ENCODE measurements around the gene WWC1.
A peak's percentile ranks its signal among the peaks of the same experiment; 100 is the strongest.

The WWC1 gene

GRCh38 chr5:168291342-168291963, at the start of gene WWC1:
TSS of gene WWC1 (plus strand) at chr5:168291645. CDS start at chr5:168292153, 508 bp downstream.
- DNase-seq (ENCODE audit: low read depth): no peak

GRCh38 chr5:168244838-168245559, 46.4 kb upstream of the WWC1 start:
- no peak for DNase-seq (ENCODE audit: low read depth)

DNA sequence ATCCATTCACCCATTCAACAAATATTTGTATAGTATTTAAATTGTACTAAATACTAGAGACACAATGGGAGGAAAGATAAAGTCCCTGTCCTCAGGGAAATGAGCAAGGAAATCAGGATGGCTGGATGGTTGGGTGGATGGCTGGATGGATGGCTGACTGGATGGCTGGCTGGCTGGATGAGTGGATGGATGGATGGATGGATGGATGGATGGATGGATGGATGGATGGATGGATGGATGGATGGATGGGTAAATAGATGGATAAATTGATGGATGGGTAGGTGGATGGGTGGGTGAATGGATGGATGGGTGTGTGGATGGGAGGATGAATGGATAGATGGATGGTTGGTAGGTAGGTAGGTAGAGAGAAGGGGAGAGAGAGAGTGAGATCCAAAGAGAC, 41.5 kb upstream of the WWC1 start:
- no peak for DNase-seq (ENCODE audit: low read depth)

DNA sequence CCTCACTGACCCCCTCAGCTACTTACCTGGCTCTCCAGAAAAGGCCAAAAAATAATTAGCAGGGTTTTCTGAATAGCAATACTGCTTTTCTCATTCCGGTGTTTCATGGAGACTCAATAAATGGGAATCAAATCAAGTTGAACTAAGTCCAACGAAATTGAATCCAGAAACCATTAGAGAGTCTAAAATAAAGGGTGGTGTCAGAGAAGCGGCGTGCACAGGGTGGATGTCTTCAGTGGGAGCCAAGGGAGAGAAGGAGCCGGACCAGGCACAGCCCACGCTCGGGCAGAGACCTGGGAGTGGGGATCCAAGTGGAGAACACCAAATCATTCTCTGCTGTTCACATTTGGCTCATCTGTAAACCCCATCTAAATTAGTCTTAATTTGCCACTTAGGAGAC, 40.2 kb upstream of the WWC1 start:
- no peak for DNase-seq (ENCODE audit: low read depth)

DNA sequence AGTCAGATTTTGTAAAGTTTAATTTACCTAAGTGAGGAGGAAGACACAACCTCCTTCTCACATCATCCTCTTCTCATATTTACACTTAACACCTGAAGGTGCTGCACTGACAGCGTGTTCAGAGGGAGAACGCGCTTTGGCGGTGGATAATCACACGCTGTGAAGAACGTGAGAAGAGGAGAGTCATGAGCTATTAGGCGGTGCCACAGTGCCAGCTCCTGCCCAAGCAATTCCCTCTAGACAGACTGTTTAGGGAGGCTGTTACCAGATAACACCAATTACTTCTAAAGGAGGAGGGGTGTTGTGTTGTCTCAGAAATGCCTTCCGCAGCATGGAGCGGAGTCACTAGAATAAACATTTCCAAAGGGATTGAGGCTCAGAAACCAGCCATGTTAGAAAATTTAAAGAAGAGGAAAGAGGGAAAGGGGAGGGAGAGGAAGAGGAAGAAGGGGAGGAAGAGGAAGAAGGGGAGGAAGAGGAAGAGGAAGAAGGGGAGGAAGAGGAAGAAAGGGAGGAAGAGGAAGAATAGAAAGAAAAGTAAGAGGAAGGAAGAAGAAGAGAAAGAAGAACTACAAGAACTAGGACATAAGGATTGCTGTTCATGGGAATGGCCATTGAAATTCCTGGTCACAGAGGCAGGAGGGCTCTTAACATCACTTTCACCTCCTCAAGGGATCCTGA, 37.3 kb upstream of the WWC1 start:
- DNase-seq (ENCODE audit: low read depth): no peak

DNA sequence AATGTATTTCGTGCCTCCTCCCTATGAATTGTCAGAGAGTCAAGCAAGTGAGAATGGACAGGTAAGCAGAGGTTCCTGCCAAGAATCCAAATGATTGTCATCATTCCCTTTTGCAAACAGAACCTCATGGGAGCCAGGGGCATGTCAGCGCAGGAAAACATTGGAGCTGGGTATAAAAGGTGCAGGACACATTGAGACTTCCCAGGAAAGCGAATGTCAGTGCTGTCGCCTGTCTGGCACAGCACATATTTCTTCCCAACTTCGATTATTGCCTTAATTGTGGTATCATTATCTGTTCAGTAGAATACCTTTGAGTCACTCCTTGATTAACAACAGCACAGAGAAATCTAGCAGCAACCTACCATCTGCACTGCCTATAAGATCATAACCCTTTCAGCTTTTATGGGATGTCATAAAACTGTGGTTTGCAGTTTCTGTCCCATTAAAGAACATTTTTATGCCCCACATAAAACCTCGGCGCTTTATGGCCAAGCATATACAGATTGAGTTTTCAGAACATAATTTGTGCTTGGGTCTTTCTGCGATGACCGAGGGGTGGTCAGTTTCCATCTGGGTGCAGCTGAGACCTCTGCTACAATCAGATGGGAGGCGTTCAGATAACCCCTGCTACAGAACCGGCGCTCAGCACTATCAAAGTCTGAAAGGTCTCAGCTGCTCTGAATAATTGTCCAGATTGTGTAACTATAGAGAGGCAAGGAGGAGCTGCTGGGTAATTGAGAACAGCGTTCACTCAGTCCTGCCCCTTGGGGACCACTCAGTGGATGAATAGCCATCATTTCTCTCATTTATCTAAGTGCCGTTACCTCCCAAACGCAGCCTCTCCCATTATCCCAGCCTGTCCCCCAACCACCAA, 30.9 kb upstream of the WWC1 start:
- DNase-seq (ENCODE audit: low read depth): no peak

- no peak for DNase-seq (ENCODE audit: low read depth)
These were observed 30.2 kb upstream of the WWC1 start for GRCh38 chr5:168261227-168261571.

- DNase-seq (ENCODE audit: low read depth): no peak
These were observed 29.3 kb upstream of the WWC1 start for GRCh38 chr5:168262042-168262743.

DNA sequence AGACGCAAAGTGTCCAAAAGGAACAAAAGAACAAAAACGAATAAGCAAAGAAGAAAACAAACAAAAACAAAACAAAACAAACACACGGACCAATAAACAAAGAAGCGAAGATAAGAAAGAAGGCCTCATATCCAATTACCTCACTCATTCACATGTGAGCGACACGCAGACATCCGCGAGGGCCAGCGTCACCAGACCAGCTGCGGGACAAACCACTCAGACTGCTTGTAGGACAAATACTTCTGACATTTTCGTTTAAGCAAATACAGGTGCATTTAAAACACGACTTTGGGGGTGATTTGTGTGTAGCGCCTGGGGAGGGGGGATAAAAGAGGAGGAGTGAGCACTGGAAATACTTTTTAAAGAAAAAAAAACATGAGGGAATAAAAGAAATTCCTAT, 28.3 kb upstream of the WWC1 start:
- no peak for DNase-seq (ENCODE audit: low read depth)

- no peak for DNase-seq (ENCODE audit: low read depth)
These were observed 25.4 kb upstream of the WWC1 start for GRCh38 chr5:168266016-168266415.

- peak; percentile 35 for DNase-seq (ENCODE audit: low read depth)
These were observed 22.2 kb upstream of the WWC1 start for GRCh38 chr5:168268949-168269936.

- no peak for DNase-seq (ENCODE audit: low read depth)
These were observed 21.5 kb upstream of the WWC1 start for GRCh38 chr5:168269937-168270330.

GRCh38 chr5:168270476-168270875, 21.0 kb upstream of the WWC1 start:
- DNase-seq (ENCODE audit: low read depth): no peak

- no peak for DNase-seq (ENCODE audit: low read depth)
These were observed 18.1 kb upstream of the WWC1 start for GRCh38 chr5:168273056-168273980.

- no peak for DNase-seq (ENCODE audit: low read depth)
These were observed 17.0 kb upstream of the WWC1 start for GRCh38 chr5:168274406-168274805.

DNA sequence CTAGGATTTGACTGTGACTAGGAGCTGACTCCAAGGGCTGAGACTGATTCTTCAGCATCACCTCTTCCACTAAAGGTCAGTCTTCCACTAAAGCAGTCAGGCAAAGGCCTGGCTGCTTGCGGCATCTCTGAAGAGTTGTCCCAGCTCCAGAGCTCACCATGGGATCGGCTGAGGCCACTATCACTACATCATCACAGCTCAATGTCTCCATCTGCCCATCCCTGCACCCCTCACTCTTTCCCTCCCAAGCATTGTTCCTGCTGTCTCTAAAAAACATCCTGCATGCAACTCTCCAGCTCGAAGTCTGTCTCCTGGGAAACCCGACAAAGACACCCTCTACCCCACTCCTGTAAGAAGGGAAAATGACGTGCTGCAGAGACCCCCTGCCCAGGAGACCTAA, 15.5 kb upstream of the WWC1 start:
- no peak for DNase-seq (ENCODE audit: low read depth)

GRCh38 chr5:168282120-168282519, 9.3 kb upstream of the WWC1 start:
- no peak for DNase-seq (ENCODE audit: low read depth)

DNA sequence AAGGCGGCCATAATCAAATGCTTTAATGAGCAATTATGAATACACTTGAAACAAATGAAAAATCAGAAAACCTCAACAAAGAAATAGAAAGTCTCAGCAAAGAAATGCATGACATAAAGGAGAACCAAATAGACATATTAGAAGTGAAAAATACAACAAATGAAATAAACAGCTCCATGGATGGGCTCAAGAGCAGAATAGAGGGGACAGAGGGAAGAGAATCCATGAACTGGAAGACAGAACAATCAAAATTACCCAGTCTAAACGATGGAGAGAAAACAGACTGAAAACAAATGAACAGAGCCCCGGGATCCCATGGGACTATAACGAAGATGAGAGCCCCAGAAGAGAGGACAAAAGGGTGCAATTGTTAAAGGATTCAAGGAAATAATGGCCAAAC, 6.6 kb upstream of the WWC1 start:
- no peak for DNase-seq (ENCODE audit: low read depth)

DNA sequence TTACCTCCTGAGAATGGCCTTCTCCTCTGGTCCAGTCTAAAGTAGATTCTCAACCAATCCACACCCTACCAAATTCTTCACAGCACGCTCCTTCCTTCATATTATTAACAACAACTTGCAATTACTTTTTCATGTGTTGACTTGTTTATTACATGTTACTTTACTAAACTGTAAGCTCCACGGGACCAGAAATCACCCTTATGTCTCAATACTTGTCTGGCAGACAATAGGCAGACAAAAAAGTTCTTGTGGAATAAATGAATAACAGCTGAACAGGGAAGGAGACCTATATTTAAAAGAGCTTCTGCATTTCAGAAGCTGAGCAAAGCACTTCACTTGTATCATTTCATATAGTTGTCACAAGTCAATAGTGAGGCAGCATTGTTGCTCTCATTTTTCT, 5.7 kb upstream of the WWC1 start:
- no peak for DNase-seq (ENCODE audit: low read depth)

DNA sequence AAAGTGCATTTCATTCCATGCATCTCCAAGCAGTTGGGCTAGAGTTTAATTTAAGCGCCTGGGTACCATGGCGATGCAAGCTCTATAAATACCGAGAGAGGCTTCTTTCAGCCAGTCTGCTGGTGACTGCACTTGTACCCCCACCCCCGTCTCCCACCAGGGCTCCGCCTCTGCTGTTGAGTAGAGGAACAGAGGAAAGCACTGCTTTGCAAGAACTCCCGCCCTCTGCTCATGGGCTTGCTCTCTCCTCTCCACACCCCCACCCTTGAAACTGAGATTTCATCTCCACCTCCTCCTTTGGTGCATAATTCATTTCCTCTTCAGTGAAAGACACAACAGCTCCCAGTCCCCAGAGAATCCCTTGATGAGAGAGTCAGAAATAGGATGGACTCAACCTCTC, 5.1 kb upstream of the WWC1 start:
- no peak for DNase-seq (ENCODE audit: low read depth)
